GM18520 (cell line): ENCODE data around the gene HNRNPR.

Experiments used
- ATAC-seq: cut with Tn5 transposase; IDR thresholded peaks from one replicate; pipeline ENCODE4 v1.9.1; 2021; ENCODE audit not compliant: unreplicated experiment

Gene HNRNPR

DNA sequence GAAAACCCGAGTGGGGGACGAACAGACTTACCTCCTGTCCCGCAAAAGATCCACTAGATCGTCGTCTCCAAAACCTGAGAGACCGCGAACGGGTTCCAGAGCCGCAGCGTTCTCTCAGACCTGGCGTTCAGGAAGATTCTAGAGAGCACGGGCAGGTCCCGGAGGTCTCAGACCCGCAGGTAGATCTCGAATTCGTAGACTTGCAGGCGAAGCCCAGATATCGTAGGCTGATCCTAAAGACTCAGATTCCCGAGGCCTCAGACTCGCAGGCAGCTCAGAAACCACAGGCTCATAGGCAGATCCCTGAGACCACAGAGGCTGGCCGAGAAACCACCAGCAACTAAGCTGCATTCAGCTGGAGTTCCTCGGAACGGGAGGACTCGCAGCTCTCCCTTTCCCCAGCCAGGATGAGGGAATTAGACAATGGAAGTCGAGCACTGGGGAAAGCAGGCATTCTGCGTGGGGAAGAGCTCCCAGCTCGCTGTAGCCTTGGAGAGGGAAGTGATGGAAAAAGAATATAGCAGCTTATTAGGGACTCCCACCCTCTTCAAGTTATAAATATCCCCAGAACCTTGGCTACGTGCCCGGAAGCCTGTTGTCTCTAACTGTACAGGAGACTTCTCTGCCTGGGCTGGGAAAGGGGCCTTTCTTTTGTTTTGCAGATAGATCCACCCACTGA is 25.4 kb upstream of the HNRNPR start, which contains the start of gene ZNF436:
Gene ZNF436, minus strand, starts transcription at position 502 of the 679 bp plus-strand sequence. CDS start 1,831 bp downstream, outside the sequence.
- ATAC-seq: no peak

DNA sequence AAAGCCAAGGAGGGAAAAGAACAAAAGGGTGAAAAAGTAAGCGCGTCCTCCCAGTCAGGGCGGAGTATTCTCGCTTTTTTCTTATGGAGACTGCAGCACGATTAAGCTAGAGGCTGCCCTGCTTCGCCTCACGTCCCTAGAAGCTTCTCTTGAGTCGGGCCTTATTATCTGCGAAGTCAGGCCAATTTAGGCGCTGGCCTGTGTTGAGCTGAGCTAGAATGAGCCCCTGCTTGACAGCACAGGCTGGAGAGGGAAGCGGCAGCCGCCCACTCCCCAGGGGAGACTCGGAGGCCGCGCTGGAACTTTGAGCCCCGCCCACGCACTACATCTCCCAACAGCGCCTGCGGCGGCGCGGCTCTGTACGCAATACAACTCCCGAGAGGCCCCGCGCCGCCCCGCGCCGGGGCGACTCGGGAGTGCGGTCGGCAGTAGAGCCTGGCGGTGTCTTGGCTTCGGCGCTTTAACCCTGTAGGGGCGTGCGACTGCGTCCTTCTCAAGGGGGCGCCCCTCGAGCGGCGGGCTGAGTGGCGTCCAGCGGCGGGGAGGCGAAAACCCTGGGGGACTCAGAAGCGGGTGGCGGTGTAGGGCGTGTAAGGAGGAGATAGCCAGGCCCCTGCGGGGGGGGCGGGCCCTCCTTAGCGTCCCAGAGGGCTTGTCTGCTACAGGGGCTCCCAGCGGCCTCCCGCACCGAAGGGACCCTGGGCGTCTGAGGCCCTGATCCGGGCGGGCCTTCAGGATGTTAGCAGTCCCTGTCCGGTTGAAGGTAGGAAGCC is 24.7 kb upstream of the HNRNPR start:
- peak; percentile 52 for ATAC-seq

DNA sequence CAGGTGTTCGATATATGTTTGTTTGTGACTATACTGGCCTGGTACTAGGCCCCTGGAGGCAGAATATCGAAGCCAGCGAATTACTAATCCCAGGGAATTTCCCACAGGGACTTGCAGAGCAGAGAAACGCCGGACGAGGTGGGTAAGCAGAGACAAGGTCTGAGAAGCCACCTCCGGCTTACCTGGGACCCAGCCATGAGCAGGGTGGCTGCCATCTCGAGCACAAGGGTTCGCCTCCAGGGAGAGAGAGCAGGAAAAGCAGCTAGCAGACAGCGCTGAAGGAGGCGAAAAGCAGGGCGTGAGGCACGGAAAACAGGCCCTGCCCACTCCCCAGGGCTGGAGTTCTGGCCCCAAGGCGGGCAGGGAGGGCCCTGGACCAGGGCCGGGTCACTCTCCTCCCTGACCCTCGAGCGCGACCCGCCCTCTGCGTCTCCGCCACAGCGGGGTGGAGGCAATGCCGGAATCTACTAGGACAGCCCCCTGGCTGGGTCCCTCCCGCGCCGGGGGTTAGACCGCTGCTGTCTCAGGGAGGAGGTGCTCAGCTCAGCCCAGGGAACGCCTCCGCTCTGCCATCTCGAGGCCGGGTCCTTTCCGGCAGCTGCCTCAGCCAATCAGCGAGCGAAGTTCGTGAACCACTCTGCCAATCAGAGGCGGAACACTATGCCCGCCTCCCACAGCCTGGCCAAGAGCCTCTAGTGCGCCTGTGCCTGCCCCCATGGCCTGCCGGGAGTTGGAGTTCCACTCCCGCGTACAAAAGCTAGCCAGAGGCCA is 23.9 kb upstream of the HNRNPR start:
- ATAC-seq: peak; percentile 89

DNA sequence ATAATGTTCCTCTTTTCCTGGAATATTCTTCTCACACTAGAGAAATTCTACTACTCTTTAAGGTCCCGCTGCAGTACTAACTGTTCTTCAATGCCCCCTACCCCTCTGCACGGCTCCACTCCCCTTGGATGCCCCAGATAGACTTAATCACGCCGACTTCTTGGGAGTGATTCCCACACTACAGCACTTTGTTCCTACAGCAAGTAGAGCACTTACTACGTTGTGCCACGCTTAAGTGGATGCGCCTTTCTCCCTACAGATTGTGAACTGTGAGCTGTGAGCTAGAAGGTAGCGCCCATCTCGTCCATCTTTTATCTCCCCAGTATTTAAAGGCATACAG is 23.3 kb upstream of the HNRNPR start:
- ATAC-seq: no peak

DNA sequence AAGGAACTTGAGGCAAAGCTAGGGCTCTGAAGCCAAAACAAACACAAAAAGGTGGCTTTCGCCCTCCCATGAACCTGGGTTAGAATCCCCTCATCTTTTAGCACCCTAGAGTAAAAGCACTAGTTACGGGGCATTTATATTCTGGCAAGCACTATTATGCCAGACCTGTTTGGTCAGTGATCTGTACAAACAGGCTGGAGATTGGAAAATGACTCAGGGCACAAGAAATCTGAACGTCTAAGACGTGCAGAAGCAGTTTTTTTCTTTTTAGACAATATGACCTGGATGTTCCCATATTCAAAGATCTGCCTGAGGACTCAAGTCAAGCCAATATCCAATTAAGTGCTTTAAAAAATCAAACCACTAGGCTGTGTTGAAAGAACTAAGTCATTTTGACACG is 22.5 kb upstream of the HNRNPR start:
- ATAC-seq: no peak

DNA sequence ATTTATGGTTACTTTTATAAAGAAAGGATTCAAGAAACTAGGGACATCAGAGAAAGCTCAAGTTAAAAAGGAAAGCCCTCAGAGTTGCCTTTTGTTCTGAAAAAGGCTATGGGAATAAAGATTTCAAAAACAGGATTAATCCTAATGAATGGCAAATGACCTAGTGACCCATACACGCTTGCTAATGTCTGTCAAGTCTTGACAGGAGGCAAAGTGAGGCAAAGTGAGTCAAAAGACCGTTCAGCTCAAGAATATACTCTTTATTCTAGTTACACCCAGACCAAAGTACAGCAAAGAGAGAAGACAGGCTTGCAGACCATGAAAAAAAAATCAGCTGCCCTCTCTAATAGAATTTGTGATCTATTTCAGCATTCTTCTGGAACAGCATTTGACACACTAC is 22.1 kb upstream of the HNRNPR start:
- ATAC-seq: no peak

DNA sequence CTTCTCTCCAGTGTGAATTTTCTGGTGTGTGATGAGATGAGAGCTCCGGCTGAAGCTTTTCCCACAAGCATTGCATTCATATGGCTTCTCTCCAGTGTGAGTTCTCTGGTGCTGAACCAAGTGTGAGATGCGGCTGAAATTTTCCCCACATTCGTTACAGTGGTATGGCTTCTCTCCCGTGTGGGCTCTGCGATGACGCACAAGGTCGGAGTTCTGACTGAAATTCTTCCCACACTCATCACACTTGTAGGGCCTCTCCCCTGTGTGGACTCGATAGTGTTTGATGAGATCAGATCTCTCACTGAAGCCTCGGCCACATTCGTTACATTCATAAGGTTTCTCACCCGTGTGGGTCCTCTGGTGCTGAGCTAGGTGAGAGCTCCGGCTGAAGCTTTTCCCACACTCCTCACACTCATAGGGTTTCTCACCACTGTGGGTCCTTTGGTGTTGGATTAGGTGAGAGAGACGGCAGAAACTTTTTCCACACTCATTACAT is 18.2 kb upstream of the HNRNPR start:
- no peak for ATAC-seq

DNA sequence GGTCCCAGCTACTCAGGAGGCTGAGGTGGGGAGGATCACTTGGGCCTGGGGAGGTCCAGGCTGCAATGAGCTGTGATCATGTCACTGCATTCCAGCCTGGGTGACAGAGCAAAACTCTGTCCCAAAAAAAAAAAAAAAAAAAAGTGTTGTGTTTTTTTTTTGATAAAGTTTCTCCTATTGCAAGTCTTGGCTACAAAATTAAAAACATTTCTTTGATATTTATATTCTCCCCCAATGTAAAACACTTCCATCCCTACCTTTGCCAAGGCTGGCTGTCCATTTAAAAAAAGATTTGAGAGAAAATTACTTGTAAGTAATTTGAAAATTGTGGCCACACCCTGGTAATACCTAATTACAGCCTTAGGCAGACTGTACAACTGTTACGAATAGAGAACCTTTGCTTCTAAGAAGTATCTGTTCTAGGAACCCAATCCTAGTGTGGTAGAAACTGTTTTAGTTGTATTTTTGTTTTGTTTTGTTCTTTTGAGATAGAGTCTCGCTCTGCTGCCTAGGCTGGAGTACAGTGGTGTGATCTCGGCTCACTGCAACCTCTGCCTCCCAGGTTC is 14.3 kb upstream of the HNRNPR start:
- no peak for ATAC-seq

DNA sequence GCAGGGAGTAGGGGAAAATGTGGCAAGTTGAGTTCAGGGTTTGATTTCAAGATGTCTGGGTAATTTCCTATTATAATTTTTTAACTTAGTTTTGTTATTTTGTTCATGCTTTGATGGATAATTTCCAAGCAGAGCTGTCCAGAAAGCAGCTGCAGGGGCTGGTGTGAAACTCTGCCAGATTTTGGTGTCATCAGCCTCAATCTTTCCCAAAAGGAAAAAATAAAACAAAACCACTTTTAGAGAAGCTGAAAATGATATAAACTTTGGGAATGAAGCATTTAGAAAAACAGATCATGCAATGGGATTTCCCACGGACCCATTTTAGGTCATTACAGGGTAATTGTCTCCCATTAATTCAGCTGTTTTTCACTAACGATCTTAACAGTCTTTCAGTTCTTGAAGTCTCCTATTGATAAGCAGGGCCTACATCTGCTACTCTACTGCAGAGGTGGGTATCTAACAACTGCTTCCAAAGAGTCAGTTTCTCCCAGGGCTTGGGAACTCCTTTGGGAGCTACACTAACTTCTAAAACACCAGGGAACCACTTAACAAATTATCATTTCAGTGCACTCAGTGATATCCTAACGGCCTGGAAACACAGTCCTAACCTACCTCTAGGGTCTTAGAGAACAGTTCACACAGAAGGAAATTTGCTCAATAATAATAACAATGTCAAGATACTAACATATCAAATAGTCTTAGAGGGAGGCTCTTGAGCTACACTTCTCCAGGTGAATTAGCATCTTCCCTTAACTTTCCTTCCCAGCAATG is 13.2 kb upstream of the HNRNPR start:
- no peak for ATAC-seq

DNA sequence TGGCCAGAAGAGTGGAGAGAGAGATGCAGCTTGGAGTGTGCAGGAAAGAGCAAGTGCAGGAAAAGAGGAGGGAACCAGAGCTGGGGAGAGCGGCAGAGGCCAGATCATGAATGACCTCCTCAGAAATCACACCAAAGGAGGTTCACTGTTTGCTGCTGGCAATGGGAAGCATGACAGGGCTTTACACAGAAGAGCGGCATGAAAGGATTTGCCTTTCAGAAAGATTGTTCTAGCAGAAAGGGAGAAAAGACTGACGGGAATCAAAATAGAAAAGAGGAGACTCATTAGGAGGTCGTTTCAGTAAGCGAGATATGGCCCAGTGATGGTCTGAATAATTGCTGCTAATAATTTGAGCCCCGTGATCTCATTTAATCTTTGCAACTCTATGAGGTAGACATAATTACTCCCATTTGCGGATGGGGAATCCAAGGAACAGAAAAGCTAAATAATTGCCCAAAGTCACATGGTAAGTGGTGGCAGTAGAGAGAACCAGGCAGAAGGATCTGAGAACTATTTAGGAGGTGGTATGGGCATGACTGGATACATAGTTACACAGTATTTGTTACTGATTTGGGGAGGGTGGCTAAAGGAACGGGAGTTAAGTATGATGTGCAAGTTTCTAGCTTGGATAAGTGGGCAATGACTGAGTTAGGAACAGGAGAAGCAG is 12.5 kb upstream of the HNRNPR start:
- ATAC-seq: no peak

DNA sequence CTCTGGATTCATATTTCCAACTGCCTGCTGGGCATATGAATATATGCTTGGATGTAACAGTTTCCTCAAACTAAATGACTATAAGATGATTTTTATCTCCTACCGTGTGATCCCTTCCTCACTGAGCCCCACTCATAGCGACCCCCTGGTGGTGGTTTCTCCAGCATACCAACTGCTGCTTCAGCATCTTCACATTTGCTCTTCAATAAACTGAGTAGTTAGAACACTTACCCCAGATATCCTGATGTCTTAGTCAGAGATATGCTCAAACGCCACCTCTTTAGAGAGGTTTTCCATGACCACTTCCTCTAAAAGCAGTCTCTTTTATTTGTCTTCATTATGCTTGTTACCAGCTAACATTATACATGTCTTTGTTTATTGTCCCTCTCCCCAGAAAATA is 10.2 kb upstream of the HNRNPR start:
- ATAC-seq: no peak

DNA sequence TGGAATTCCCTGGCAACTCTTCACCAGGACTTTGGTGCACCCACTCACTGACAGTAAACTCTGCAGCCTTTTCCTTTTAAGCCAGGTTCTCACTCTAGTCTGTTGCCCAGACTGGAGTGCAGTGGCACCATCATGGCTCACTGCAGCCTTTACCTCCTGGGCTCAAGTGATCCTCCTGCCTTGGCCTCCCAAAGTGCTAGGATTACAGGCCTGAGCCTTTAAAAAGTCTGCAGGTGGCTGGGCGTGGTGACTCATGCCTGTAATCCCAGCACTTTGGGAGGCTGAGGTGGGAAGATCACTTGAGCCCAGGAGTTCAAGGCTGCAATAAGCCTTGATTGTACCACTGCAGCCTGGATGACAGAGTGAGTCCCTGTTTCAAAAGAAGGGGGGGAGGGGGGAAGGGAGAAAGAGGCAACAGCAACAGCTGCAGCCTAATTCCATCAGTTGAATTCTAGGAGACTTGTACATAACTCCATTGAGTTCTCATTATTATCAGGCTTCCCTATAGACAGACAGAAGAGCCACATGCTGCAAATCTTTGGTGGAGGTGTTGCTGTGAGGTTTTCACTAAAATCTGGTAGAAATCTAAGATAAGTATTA is 8.1 kb upstream of the HNRNPR start:
- ATAC-seq: no peak

DNA sequence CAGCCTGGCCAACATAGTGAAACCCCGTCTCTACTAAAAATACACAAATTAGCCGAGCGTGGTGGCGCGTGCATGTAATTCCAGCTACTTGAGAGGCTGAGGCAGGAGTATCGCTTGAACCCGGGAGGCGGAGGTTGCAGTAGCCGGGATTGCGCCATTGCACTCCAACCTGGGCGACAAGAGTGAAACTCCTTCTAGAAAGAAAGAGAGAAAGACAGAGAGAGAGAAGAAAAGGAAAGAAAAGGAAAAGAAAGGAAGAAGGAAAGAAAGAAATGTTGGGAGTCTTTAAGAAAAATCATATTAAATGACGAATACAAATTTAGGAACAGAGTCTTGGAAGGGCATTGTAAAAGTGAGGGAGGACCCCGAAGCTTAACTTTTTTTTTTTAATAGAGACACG is 1.8 kb upstream of the HNRNPR start:
- ATAC-seq: no peak

DNA sequence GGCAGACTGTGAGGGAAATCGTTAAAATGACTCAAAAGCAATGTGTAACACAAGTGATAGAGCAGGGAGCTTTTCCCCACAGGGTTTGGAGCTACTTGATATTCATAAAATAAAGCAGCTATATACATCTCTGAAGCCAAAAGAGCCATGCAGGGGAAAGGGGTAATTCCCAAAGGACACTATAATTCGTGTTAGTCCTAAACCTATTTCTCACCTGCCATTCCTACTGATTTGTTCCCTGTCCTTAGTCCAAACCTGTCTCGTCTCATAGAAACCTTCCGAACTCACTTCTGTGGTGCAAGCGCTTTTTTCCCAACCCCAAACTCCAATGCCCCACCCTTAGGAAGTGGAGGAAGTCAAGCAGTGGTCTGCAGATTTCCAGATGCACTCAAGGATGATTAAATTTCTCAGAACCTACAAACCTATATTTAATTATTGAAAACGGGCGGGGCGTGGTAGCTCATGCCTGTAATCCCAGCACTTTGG is 946 bp upstream of the HNRNPR start:
- ATAC-seq: no peak

DNA sequence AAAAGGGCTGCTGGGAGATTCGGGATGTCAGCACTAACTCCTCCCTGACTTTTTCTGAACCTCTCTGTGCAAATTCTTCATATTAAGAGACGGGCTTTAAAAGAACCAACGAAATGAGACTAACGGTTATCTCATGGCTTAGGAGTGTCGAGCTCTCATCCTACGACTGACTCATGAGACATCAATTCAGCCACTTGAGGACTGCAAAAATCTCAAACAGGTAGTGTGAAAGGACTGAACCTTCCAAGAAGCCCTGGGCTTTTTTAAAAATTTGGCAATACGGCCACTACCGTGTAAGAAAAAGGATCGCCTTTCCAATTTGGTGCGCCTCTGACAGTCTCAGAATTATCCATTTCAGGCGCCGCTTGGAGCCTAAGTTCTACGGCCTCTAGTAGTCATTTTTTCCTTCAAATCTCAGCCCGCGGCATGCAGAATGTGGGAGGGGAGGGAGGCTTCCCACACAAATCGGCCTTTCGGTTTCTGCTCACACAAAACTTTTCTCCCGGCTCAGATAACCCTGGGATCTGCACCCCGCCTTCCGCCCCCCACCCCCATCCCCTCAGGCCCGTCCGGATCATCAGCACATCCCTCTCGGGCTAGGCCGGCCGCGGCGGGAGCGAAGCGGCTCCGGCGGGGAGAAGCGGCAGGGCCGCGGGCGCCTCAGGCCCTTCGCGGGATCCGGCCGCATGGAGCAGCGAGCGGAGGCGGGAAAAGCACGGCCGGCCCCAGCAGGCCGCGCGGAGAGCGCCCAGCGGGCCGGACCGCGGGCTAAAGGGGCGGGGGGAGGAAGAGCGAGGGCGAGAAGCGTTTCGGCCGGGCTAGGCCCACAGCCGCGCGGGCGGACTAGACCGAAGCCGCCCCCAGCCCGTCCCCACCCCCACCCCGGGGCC is 618 bp downstream of the HNRNPR start:
- peak; percentile 1 for ATAC-seq

DNA sequence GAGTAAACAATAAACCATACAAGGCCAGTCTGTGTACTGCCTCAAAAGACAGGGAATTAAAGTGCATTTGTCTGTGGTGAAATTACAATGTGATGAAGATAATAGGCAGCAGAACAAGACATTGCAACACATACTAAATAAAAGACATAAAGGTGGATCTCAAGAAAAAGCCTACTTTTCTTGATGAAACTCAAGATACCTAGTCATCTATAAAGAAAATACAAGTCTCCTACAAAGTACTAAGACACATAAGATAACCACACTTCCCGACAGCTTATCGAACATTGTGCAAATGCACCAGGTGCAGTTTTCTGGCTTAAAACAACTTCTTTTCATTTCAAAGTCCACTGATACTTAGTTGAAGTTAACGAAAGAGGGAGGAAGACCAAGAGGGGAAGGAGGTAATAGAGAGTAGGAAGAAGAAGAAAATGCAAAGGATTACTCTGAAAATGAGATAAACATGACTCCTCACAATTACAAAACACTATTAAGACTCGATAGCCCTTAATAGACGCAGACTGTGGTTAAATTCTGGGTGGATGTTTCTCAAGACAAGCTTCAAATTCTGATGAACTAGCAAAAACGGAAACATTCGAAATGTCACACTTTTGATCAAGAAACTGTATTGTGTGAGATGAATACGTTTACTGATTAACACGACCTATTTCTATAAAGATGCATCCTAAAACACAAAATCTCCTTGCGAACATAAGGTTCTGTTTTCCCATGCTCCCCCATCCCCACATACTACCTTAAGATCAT is 2.0 kb downstream of the HNRNPR start:
- ATAC-seq: no peak

DNA sequence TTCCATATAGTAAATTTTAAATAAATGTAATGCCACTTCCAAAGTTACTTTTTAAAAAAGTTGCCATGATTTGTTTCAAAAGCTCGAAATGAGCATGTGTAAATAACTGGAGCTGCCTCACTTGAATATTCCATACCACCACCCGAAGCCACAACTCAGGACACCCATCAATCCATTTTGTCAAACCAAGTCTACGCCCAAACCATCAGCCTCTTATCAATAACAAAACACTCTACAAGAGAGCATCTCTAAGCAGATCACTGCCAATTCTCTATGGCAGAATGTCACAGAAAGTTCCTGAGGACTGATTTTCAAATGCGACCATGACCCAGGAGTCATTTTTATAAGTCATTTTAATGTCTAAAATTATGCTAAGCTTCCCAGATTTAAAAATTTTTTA is 4.5 kb downstream of the HNRNPR start:
- ATAC-seq: no peak

DNA sequence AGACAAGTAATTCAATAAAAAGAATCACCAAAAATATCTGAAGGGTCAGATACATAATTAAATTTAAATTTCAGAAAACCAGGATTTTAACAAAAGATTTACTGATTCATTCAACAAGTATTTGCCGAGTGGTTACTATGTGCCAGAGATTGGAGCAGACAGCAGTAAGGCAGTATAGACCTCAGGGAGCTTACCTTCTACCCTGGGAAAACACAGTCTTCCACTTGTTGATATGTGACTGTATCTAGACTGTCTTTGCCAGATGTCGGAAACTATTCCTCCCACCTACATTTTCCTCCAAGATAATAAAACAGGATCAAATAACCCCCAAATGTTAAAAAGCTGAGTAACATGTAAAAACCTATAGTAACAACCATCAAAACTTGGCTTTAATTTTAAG is 6.2 kb downstream of the HNRNPR start:
- ATAC-seq: no peak
